Nephron progenitor cell (in vitro differentiated cells): ENCODE results near the gene HMGXB3.
"Not testable (repeated sequence)": the region's sequence is repeated elsewhere in the genome, so short reads cannot be mapped to it uniquely, and the experiment has no call there.

Source experiments
- DNase-seq: peaks from one replicate; pipeline ENCODE4 v3.0.0; 2021
- H3K27ac Mint-ChIP-seq: 2 replicates; pipeline ENCODE4 v1.8.0; 2021; ENCODE audit warnings: mild to moderate bottlenecking, moderate library complexity, mixed read lengths
- H3K27me3 Mint-ChIP-seq: 2 replicates; pipeline ENCODE4 v1.8.0; 2021; ENCODE audit warnings: mild to moderate bottlenecking, low read depth, mixed read lengths; ENCODE audit not compliant: poor library complexity
- H3K36me3 Mint-ChIP-seq: 2 replicates; pipeline ENCODE4 v1.8.0; 2021; ENCODE audit warnings: low read depth, mixed read lengths
- H3K4me1 Mint-ChIP-seq: 2 replicates; pipeline ENCODE4 v1.8.0; 2021; ENCODE audit warnings: mixed read lengths
- H3K4me3 Mint-ChIP-seq: 2 replicates; pipeline ENCODE4 v1.8.0; 2021; ENCODE audit warnings: mild to moderate bottlenecking, moderate library complexity, mixed read lengths
- H3K9me3 Mint-ChIP-seq: 2 replicates; pipeline ENCODE4 v1.8.0; 2021; ENCODE audit warnings: mild to moderate bottlenecking, moderate library complexity, mixed read lengths
- CTCF ChIP-seq: fragments of 200-600 bp; sonication (generic); IDR thresholded peaks from 2 replicates; pipeline ENCODE4 v1.5.0; 2021; ENCODE audit warnings: antibody characterized with exemption

The HMGXB3 gene

GRCh38 chr5:150082374-150082773 lies 81.8 kb downstream of the HMGXB3 start:
- no peak for TF ChIP-seq CTCF
- Mint-ChIP-seq H3K4me1 (peaks cover 46% of the 10 kb centered on the region), H3K36me3 (no peaks in the 10 kb centered on the region), H3K9me3 (no peaks in the 10 kb centered on the region), H3K27ac (no peak overlapping the region), H3K4me3 (no peak overlapping the region), H3K27me3 (peaks cover 11% of the 10 kb centered on the region)
- no peak for DNase-seq

- Mint-ChIP-seq H3K4me3 (no peak overlapping the region), H3K27ac (no peak overlapping the region), H3K27me3 (peaks cover 11% of the 10 kb centered on the region)
These were observed 82.3 kb downstream of the HMGXB3 start for GRCh38 chr5:150082889-150083288.

GRCh38 chr5:150084754-150085153 lies 84.2 kb downstream of the HMGXB3 start:
- peaks cover 39% of the 10 kb centered on the region for H3K4me1 Mint-ChIP-seq
- not testable (repeated sequence) for H3K4me3 Mint-ChIP-seq, H3K36me3 Mint-ChIP-seq, H3K9me3 Mint-ChIP-seq, H3K27ac Mint-ChIP-seq, DNase-seq
- peaks cover 15% of the 10 kb centered on the region for H3K27me3 Mint-ChIP-seq

More at GRCh38 chr5:150082889-150083288, 82.3 kb downstream of the HMGXB3 start:
- no peaks in the 10 kb centered on the region for H3K36me3 Mint-ChIP-seq
- H3K9me3 Mint-ChIP-seq: no peaks in the 10 kb centered on the region
- no peak for DNase-seq
- peaks cover 46% of the 10 kb centered on the region for H3K4me1 Mint-ChIP-seq
- no peak for TF ChIP-seq CTCF

- Mint-ChIP-seq H3K27ac (no peak overlapping the region), H3K4me1 (peaks cover 35% of the 10 kb centered on the region), H3K27me3 (peaks cover 18% of the 10 kb centered on the region), H3K36me3 (no peaks in the 10 kb centered on the region), H3K9me3 (no peaks in the 10 kb centered on the region), H3K4me3 (no peak overlapping the region)
- no peak for DNase-seq
- TF ChIP-seq CTCF: no peak
These were observed 84.8 kb downstream of the HMGXB3 start for GRCh38 chr5:150085191-150085912.

GRCh38 chr5:150085950-150086715 lies 85.6 kb downstream of the HMGXB3 start, which contains the start of gene CSF1R:
Gene CSF1R, minus strand, starts transcription at chr5:150086554. Its CDS starts 127 bp downstream, at chr5:150086427.
- Mint-ChIP-seq H3K27me3 (peaks cover 25% of the 10 kb centered on the region), H3K4me3 (no peak within 1 kb of the TSS), H3K4me1 (peaks cover 28% of the 10 kb centered on the region), H3K27ac (no peak within 1 kb of the TSS), H3K9me3 (no peaks in the 10 kb centered on the region), H3K36me3 (no peaks in the 10 kb centered on the region)
- no peak for DNase-seq
- TF ChIP-seq CTCF: no peak

- TF ChIP-seq CTCF: no peak
- Mint-ChIP-seq H3K9me3 (peaks cover 8% of the 10 kb centered on the region), H3K27ac (no peak overlapping the region), H3K4me1 (no peaks in the 10 kb centered on the region), H3K4me3 (no peak overlapping the region), H3K36me3 (no peaks in the 10 kb centered on the region), H3K27me3 (peaks cover 49% of the 10 kb centered on the region)
- no peak for DNase-seq
These were observed 91.7 kb downstream of the HMGXB3 start for GRCh38 chr5:150092159-150092787.
